GM12873 (cell line): ENCODE data around the gene MBP.

Source experiments
- CTCF ChIP-seq: IDR thresholded peaks from 2 replicates; pipeline ENCODE4 v1.5.1; 2012; ENCODE audit warnings: low read depth, mild to moderate bottlenecking, moderate library complexity, low read length, control low read depth; ENCODE audit not compliant: insufficient read depth; ENCODE audit errors: missing control alignments

Gene MBP

DNA sequence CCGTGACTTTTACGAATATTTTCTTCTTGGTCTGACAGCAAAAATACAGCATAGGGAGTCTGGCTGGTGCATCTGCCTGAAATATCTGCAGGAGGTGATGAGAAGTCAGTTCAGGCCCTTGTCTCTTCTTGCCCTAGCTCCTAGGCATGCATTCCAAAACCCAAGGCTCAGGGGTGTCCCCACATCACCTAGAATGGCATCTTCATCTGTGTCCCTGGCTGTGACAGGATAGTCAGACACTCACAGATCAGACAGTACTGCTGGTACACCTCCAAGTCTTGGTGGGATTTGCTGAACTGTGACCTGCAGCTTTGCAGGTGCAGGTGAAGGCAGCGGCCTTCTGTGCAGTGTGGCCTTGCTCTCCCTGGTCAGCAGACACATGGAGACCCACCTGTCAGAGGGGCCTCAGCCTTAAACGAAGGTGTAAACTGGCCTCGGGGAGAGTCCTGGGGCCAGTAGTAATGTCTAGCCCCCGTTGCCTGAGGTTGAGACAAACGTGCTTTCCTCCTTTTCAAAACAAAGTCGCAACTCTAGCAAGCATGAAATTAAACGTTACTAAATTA is 42.8 kb downstream of the MBP start:
- TF ChIP-seq CTCF: no peak

GRCh38 chr18:77088963-77089722 is 43.4 kb downstream of the MBP start:
- TF ChIP-seq CTCF: no peak

DNA sequence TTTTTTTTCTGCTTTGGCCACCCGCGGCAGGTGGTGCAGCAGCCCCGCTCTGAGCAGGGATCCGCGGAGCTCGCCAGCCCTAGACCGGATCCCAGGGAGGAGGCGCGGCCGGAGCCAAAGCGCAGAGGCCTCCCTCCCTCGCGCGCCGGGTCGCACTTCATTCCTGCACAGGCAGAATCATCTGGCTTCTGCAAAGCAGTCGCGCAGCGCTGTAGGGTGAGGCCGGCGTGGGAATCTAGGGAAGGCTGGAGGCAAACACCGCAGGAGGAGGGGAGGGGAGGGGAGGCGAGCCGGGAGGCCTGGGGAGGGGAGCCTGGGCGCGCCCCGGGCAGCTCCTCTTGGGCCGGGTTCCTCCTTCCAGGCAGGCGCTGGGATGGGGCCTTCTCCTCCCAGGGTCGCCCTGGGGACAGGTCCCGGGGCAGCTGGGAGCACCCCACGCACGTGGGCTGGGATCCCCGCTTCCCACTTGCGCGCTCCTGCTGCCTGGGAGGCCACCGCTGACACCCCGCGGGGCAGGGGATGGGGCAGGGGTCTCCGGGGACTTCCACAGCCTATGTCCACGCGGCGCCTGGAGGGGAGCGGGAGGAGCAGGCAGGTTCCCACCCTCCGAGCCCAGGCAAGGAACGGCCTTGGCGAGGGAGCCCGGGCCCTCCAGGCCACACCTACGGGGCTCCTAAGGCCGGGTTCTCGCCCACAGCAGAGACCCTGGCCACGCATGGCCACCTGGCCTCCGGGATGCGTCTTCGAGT is 45.0 kb downstream of the MBP start:
- TF ChIP-seq CTCF: no peak

GRCh38 chr18:77086656-77087392 is 45.8 kb downstream of the MBP start:
- TF ChIP-seq CTCF: no peak

GRCh38 chr18:77086034-77086433 is 46.5 kb downstream of the MBP start:
- TF ChIP-seq CTCF: no peak

- TF ChIP-seq CTCF: no peak
These were observed 47.9 kb downstream of the MBP start for GRCh38 chr18:77084688-77085035.
